BLaER1 treated with 17β-estradiol and CSF1 and Interleukin-3, amounts not matched to agents 10 nM and 100 nM (cell line): ENCODE results near the gene TCEA3.
A peak's percentile ranks its signal among the peaks of the same experiment; 100 is the strongest.

Experiments
- H3K27ac ChIP-seq, 11 experiments: shearing (Covaris generic); formaldehyde crosslinking; 2 replicates each; pipeline ENCODE4 v1.8.1; 2022
- H3K27me3 ChIP-seq, 11 experiments: shearing (Covaris generic); formaldehyde crosslinking; 2 replicates each; pipeline ENCODE4 v1.8.1; 2022
- H3K36me3 ChIP-seq, 11 experiments: shearing (Covaris generic); formaldehyde crosslinking; 2 replicates each; pipeline ENCODE4 v1.8.1; 2022
- H3K4me1 ChIP-seq, 10 experiments: shearing (Covaris generic); formaldehyde crosslinking; 2 replicates each; pipeline ENCODE4 v1.8.1; 2022
- H3K4me2 ChIP-seq, 11 experiments: shearing (Covaris generic); formaldehyde crosslinking; 2 replicates each; pipeline ENCODE4 v1.8.1; 2022
- H3K4me3 ChIP-seq, 10 experiments: shearing (Covaris generic); formaldehyde crosslinking; 2 replicates each; pipeline ENCODE4 v1.8.1; 2022
- H3K9ac ChIP-seq, 11 experiments: shearing (Covaris generic); formaldehyde crosslinking; 2 replicates each; pipeline ENCODE4 v1.8.1; 2022
- H3K9me3 ChIP-seq, 11 experiments: shearing (Covaris generic); formaldehyde crosslinking; replicated peaks in 1 of 11; 2 replicates each; pipeline ENCODE4 v1.8.1; 2022
- H4K20me1 ChIP-seq, 11 experiments: shearing (Covaris generic); formaldehyde crosslinking; 2 replicates each; pipeline ENCODE4 v1.8.1; 2022
- Cebpa-rat ChIP-seq, 11 experiments: shearing (Covaris generic); IDR thresholded peaks; 2 replicates each; pipeline ENCODE4 v1.8.1; 2022

Gene TCEA3

DNA sequence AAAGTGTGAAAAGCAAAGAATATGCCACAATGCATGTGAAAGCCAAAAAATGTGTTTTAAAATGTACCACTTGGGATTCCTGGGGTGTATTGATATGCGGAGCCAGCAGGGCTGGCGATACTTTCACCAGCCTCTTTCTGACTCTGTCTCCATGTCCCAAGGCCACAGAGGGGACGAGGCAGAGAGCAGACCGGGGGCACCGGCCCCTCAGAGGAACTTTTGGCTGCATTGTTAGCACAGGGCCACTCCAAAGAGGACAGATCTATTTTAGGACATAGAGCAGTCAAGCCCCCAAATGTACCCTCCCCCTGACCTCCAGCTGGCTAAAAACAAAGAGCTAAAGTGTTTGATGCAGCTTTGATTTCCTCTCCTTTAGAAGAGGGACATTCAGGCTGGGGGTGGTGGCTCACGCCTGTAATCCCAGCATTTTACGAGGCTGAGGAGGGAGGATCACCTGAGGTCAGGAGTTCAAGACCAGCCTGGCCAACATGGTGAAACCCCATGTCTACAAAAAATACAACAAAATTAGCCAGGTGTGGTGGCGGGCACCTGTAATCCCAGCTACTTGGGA is 29.3 kb downstream of the TCEA3 start:
- Histone ChIP-seq H3K4me3 (no peak overlapping the region), H3K9me3 (no peaks in the 10 kb centered on the region; a peak in 1 of 22 replicates), H3K27ac (no peak overlapping the region), H3K4me1 (peaks cover 5 to 24% (median 17%) of the 10 kb centered on the region in 10 experiments; a peak in 16 of 20 replicates), H3K9ac (no peak overlapping the region), H4K20me1 (no peaks in the 10 kb centered on the region), H3K36me3 (no peaks in the 10 kb centered on the region), H3K27me3 (no peaks in the 10 kb centered on the region), H3K4me2 (peak overlapping the region in 3 of 11 experiments; percentile 28 to 69 (median 41); a peak in 1 of 22 replicates)
- TF ChIP-seq Cebpa-rat (IDR thresholded peaks at IDR 0.05): no peak

GRCh38 chr1:23394684-23395083 is 29.9 kb downstream of the TCEA3 start:
- Histone ChIP-seq H3K4me2 (peak overlapping the region in 8 of 11 experiments; percentile 15 to 69 (median 54); a peak in 14 of 22 replicates), H3K27ac (no peak overlapping the region), H3K9me3 (no peaks in the 10 kb centered on the region; a peak in 1 of 22 replicates), H3K9ac (no peak overlapping the region), H3K4me3 (no peak overlapping the region), H4K20me1 (no peaks in the 10 kb centered on the region), H3K36me3 (no peaks in the 10 kb centered on the region), H3K27me3 (no peaks in the 10 kb centered on the region), H3K4me1 (peaks cover 5 to 24% (median 17%) of the 10 kb centered on the region in 10 experiments; a peak in 16 of 20 replicates)
- TF ChIP-seq Cebpa-rat (IDR thresholded peaks at IDR 0.05): no peak

DNA sequence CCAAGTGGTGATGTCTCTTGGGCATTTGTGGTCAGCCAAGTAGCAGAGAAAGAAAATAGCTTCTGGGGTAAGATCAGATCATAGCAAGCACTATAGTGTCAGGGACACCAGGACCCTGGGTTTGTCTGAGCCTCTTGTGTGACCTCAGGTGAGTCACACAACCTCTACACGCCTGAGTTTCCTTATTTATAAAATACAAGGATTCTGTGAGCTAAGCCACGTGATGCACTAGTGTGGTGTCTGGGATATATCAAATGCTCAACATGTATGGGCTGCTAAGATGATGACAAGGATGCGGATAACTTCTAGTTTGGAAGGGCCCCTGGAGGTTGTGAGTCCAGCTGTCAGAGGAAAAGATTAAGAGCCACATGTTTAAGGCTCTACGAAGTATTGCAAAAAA is 30.4 kb downstream of the TCEA3 start:
- Histone ChIP-seq H3K27ac (no peak overlapping the region), H3K4me3 (no peak overlapping the region), H4K20me1 (no peaks in the 10 kb centered on the region), H3K36me3 (no peaks in the 10 kb centered on the region), H3K9me3 (no peaks in the 10 kb centered on the region; a peak in 1 of 22 replicates), H3K4me2 (peak overlapping the region in 10 of 11 experiments; percentile 15 to 69 (median 52); a peak in 17 of 22 replicates), H3K4me1 (peaks cover 5 to 24% (median 17%) of the 10 kb centered on the region in 10 experiments; a peak in 16 of 20 replicates), H3K9ac (peak overlapping the region in 2 of 11 experiments; percentile 5 to 38; a peak in 2 of 22 replicates), H3K27me3 (no peaks in the 10 kb centered on the region)
- no peak for TF ChIP-seq Cebpa-rat (IDR thresholded peaks at IDR 0.05)

DNA sequence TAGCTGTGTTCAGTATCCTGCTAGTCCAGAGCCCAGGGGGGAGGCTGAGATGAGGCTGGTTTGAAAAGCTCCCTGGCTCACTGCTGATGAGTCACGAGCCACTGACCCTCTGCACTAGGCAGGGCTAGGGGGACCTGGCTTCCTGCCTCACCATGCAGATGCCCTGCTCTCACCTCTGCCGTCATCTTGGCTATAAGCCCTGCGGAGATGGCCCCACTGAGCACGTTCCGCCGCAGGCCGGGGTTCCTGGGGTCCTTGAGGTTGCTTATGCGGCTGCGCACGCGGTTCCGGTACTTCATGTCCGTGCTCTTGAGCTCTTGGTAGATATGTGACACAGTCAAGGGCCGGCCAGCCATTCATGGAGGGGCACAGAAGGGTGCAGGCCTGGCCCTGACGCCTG is 30.8 kb downstream of the TCEA3 start:
- no peaks in the 10 kb centered on the region; a peak in 1 of 22 replicates for H3K9me3 ChIP-seq
- peak overlapping the region in 10 of 11 experiments; percentile 15 to 69 (median 52); a peak in 18 of 22 replicates for H3K4me2 ChIP-seq
- peaks cover 5 to 24% (median 17%) of the 10 kb centered on the region in 10 experiments; a peak in 16 of 20 replicates for H3K4me1 ChIP-seq
- no peak for TF ChIP-seq Cebpa-rat (IDR thresholded peaks at IDR 0.05)
- H3K27ac ChIP-seq: no peak overlapping the region
- H4K20me1 ChIP-seq: no peaks in the 10 kb centered on the region
- H3K9ac ChIP-seq: peak overlapping the region in 2 of 11 experiments; percentile 5 to 38; a peak in 2 of 22 replicates
- H3K27me3 ChIP-seq: no peaks in the 10 kb centered on the region
- H3K4me3 ChIP-seq: no peak overlapping the region
- H3K36me3 ChIP-seq: no peaks in the 10 kb centered on the region

GRCh38 chr1:23392125-23392855 is 32.3 kb downstream of the TCEA3 start:
- Histone ChIP-seq H3K4me3 (no peak overlapping the region), H3K27me3 (no peaks in the 10 kb centered on the region), H3K4me1 (peaks cover 5 to 24% (median 17%) of the 10 kb centered on the region in 10 experiments; a peak in 16 of 20 replicates), H3K36me3 (no peaks in the 10 kb centered on the region), H3K9ac (no peak overlapping the region), H3K27ac (no peak overlapping the region), H3K9me3 (no peaks in the 10 kb centered on the region; a peak in 1 of 22 replicates), H3K4me2 (no peak overlapping the region), H4K20me1 (no peaks in the 10 kb centered on the region)
- TF ChIP-seq Cebpa-rat (IDR thresholded peaks at IDR 0.05): no peak

DNA sequence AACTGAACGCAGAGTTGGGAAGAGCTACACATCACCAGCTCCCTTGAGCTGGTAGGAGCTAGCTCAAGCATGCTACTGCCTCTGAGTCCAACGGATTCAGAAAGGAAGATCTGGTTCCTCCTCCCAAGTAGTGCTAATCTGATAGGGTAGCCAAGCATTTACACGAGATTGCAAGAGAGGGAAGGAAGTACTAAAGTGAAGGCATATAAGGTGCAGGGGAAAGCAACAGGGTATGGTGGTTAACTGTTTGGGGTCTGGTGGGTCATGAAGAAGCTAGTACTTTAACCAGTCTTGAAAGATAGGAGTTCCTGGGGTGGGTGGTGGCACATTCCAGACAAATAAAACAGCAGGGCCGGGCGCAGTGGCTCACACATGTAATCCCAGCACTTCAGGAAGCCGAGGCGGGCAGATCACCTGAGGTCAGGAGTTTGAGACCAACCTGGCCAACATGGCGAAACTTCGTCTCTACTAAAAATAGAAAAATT is 34.7 kb downstream of the TCEA3 start:
- no peak overlapping the region for H3K9ac ChIP-seq
- H3K4me2 ChIP-seq: no peak overlapping the region
- no peak overlapping the region for H3K27ac ChIP-seq
- H3K4me1 ChIP-seq: peaks cover 8 to 17% (median 15%) of the 10 kb centered on the region in 10 experiments; a peak in 18 of 20 replicates
- no peaks in the 10 kb centered on the region for H4K20me1 ChIP-seq
- H3K27me3 ChIP-seq: no peaks in the 10 kb centered on the region
- no peaks in the 10 kb centered on the region; a peak in 1 of 22 replicates for H3K9me3 ChIP-seq
- TF ChIP-seq Cebpa-rat (IDR thresholded peaks at IDR 0.05): no peak
- H3K36me3 ChIP-seq: no peaks in the 10 kb centered on the region
- H3K4me3 ChIP-seq: no peak overlapping the region

- no peaks in the 10 kb centered on the region for H3K36me3 ChIP-seq
- TF ChIP-seq Cebpa-rat (IDR thresholded peaks at IDR 0.05): no peak
- no peak overlapping the region for H3K27ac ChIP-seq
- no peaks in the 10 kb centered on the region for H4K20me1 ChIP-seq
- peaks cover 7 to 15% (median 9%) of the 10 kb centered on the region in 10 experiments; a peak in 13 of 20 replicates for H3K4me1 ChIP-seq
- H3K4me3 ChIP-seq: no peak overlapping the region
- no peaks in the 10 kb centered on the region for H3K27me3 ChIP-seq
- no peak overlapping the region for H3K4me2 ChIP-seq
- H3K9ac ChIP-seq: no peak overlapping the region
- peaks cover 0 to 2% (median 0%) of the 10 kb centered on the region in 11 experiments; a peak in 2 of 22 replicates for H3K9me3 ChIP-seq
These were observed 37.1 kb downstream of the TCEA3 start for GRCh38 chr1:23387494-23387893.

DNA sequence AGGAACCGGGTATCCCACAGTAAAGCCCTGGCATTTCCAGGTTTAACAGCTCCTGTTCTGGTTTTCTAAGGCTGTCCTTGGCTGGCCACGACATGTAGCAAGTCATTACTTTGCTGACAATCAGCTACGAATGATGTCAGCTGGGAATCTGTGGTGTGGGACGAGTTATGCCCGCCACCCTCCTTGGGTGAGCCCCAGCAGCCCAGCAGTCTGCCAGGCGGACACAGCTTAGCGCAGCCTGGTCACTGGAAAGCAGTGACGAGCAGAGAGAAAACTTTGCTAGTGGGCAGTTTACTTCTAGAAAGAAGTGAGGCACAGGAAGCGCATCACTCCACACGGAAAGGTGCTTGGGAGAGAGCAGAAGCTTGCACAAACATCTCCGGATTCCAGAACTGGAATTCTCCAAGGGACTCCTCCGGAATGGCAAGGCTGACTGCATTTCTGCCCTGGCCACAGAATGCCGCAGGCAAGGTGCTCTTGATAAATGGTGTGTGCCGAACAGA is 39.4 kb downstream of the TCEA3 start:
- Histone ChIP-seq H3K27me3 (no peaks in the 10 kb centered on the region), H4K20me1 (no peaks in the 10 kb centered on the region), H3K9me3 (peaks cover 0 to 7% (median 0%) of the 10 kb centered on the region in 11 experiments; a peak in 2 of 22 replicates), H3K27ac (no peak overlapping the region), H3K4me3 (no peak overlapping the region), H3K9ac (no peak overlapping the region), H3K36me3 (no peaks in the 10 kb centered on the region), H3K4me1 (peaks cover 9 to 22% (median 11%) of the 10 kb centered on the region in 10 experiments; a peak in 15 of 20 replicates), H3K4me2 (peak overlapping the region in 1 of 11 experiments; percentile 42; a peak in 1 of 22 replicates)
- TF ChIP-seq Cebpa-rat (IDR thresholded peaks at IDR 0.05): no peak
